GM23338 (cell line): Measurements from ENCODE around the gene C11orf24. TPM values are rescaled to one million over a fixed set of nuclear protein-coding genes. Genes with fewer than 3 reads are reported as not detected.

Source experiments
- ATAC-seq: fragments of 200-7000 bp; cut with Tn5 transposase; 3 replicates; pipeline ENCODE4 v1.9.1; 2020
- DNase-seq: peaks from one replicate; pipeline ENCODE4 v3.0.0-alpha.2; 2015; ENCODE audit warnings: low spot score
- H2AFZ ChIP-seq: fragments of 200-600 bp; sonication (generic); 2 replicates; pipeline ENCODE4 v1.8.0; 2016; ENCODE audit warnings: antibody characterized with exemption, mild to moderate bottlenecking, moderate library complexity
- H3F3A ChIP-seq: fragments of 200-600 bp; sonication (generic); replicated peaks from 2 replicates; pipeline ENCODE4 v1.8.0; 2017; ENCODE audit warnings: antibody characterized with exemption, mixed run types, low read depth
- H3K27ac ChIP-seq: fragments of 200-600 bp; sonication (generic); 2 replicates; pipeline ENCODE4 v1.6.1; 2016; ENCODE audit warnings: low read depth
- H3K27me3 ChIP-seq: fragments of 200-600 bp; sonication (generic); 2 replicates; pipeline ENCODE4 v1.8.0; 2016; ENCODE audit warnings: mild to moderate bottlenecking, mixed run types, moderate library complexity; ENCODE audit not compliant: insufficient read depth
- H3K36me3 ChIP-seq: fragments of 200-600 bp; sonication (generic); 2 replicates; pipeline ENCODE4 v1.8.0; 2016; ENCODE audit warnings: mild to moderate bottlenecking; ENCODE audit not compliant: insufficient read depth
- H3K4me1 ChIP-seq: fragments of 200-600 bp; sonication (generic); 2 replicates; pipeline ENCODE4 v1.8.0; 2016; ENCODE audit warnings: mild to moderate bottlenecking, moderate library complexity; ENCODE audit not compliant: insufficient read depth
- H3K4me2 ChIP-seq: fragments of 200-600 bp; sonication (generic); 2 replicates; pipeline ENCODE4 v1.7.1; 2017; ENCODE audit warnings: mixed run types
- H3K4me3 ChIP-seq: fragments of 200-600 bp; sonication (generic); 2 replicates; pipeline ENCODE4 v1.6.1; 2016; ENCODE audit warnings: mixed run types
- H3K79me2 ChIP-seq: fragments of 200-600 bp; sonication (generic); replicated peaks from 2 replicates; pipeline ENCODE4 v1.8.0; 2017; ENCODE audit warnings: mild to moderate bottlenecking; ENCODE audit not compliant: insufficient read depth
- H3K9me2 ChIP-seq: fragments of 200-600 bp; sonication (generic); 2 replicates; pipeline ENCODE4 v1.8.0; 2017; ENCODE audit not compliant: insufficient read depth
- H4K20me1 ChIP-seq: fragments of 200-600 bp; sonication (generic); replicated peaks from 2 replicates; pipeline ENCODE4 v1.8.0; 2017; ENCODE audit warnings: mild to moderate bottlenecking; ENCODE audit not compliant: insufficient read depth
- H3K27ac Mint-ChIP-seq: 2 replicates; pipeline ENCODE4 v1.8.0; 2020; ENCODE audit warnings: inconsistent platforms, mild to moderate bottlenecking, moderate library complexity, mixed read lengths
- H3K27me3 Mint-ChIP-seq: 3 replicates; pipeline ENCODE4 v1.8.0; 2022; ENCODE audit warnings: low read depth, mild to moderate bottlenecking, moderate library complexity, mixed read lengths, inconsistent platforms; ENCODE audit not compliant: insufficient read depth, poor library complexity
- H3K36me3 Mint-ChIP-seq: 3 replicates; pipeline ENCODE4 v1.8.0; 2021; ENCODE audit warnings: low read depth, mild to moderate bottlenecking, inconsistent platforms, moderate library complexity, mixed read lengths
- H3K4me1 Mint-ChIP-seq: 3 replicates; pipeline ENCODE4 v1.8.0; 2020; ENCODE audit warnings: mild to moderate bottlenecking, inconsistent platforms, mixed read lengths
- H3K4me3 Mint-ChIP-seq: 3 replicates; pipeline ENCODE4 v1.8.0; 2021; ENCODE audit warnings: moderate library complexity, mild to moderate bottlenecking, inconsistent platforms, mixed read lengths
- H3K9me3 Mint-ChIP-seq: 3 replicates; pipeline ENCODE4 v1.8.0; 2020; ENCODE audit warnings: moderate library complexity, mild to moderate bottlenecking, inconsistent platforms, mixed read lengths
- CTCF ChIP-seq, 2 experiments: fragments of 200-600 bp in 1 of 2; sonication (generic) in 1 of 2; conservative IDR thresholded peaks; 2 replicates each; pipeline versions ENCODE4 v1.5.1 to v1.6.1; 2016 to 2017; ENCODE audit warnings: antibody characterized with exemption in 2 of 2, low read depth in 2 of 2, mild to moderate bottlenecking in 2 of 2, moderate library complexity in 1 of 2
- ETS1 ChIP-seq: IDR thresholded peaks from 2 replicates; pipeline ENCODE4 v1.6.1; 2016; ENCODE audit warnings: antibody characterized with exemption
- EZH2 ChIP-seq: fragments of 200-600 bp; sonication (generic); IDR thresholded peaks from one replicate; pipeline ENCODE4 v1.8.0; 2017; ENCODE audit warnings: antibody characterized with exemption, mild to moderate bottlenecking, low read depth; ENCODE audit not compliant: unreplicated experiment
- JUNB ChIP-seq: IDR thresholded peaks from one replicate; pipeline ENCODE4 v1.6.1; 2016; ENCODE audit warnings: antibody characterized with exemption; ENCODE audit not compliant: unreplicated experiment
- NANOG ChIP-seq: IDR thresholded peaks from 2 replicates; pipeline ENCODE4 v1.6.1; 2016; ENCODE audit warnings: antibody characterized with exemption, borderline replicate concordance
- POLR2AphosphoS5 ChIP-seq: IDR thresholded peaks from 2 replicates; pipeline ENCODE4 v1.6.1; 2016; ENCODE audit warnings: antibody characterized with exemption, low read depth
- REST ChIP-seq: IDR thresholded peaks from one replicate; pipeline ENCODE4 v1.6.1; 2018; ENCODE audit warnings: antibody characterized with exemption; ENCODE audit not compliant: unreplicated experiment
- STAT1 ChIP-seq: IDR thresholded peaks from one replicate; pipeline ENCODE4 v1.6.1; 2016; ENCODE audit warnings: antibody characterized with exemption; ENCODE audit not compliant: unreplicated experiment
- ZNF114 ChIP-seq: fragments of 250-450 bp; sonication (Bioruptor Pico); IDR thresholded peaks from 2 replicates; pipeline ENCODE4 v1.5.0; 2020; ENCODE audit warnings: mild to moderate bottlenecking, moderate library complexity
- ZNF331 ChIP-seq: fragments of 250-450 bp; sonication (Bioruptor Pico); IDR thresholded peaks from 2 replicates; pipeline ENCODE4 v1.5.0; 2020; ENCODE audit warnings: low read depth, mild to moderate bottlenecking, moderate library complexity
- polyA plus RNA-seq: library from polyadenylated mRNA; unstranded; fragments of >200 nt; fragmentation: Nextera tagmentation; extraction: Ambion mirVana; gene quantifications from 2 replicates; pipeline ENCODE4 v1.2.1, GENCODE V29; 2016
- total RNA-seq: library from RNA; depleted of rRNA; stranded (reverse); fragments of >200 nt; shearing (Covaris generic); gene quantifications from 2 replicates; pipeline ENCODE4 v1.2.3, GENCODE V29; 2014

C11orf24 gene
- total and polyA plus RNA-seq, 2 experiments from 2014 or later: 49.8 to 57.5 TPM

GRCh38 chr11:68266936-68267880, 4.6 kb downstream of the C11orf24 start:
- Histone ChIP-seq H3K36me3 (peaks cover 9% of the 10 kb centered on the region; the same call in 1 of the 2 replicates), H3K27me3 (no peaks in the 10 kb centered on the region), H4K20me1 (no peaks in the 10 kb centered on the region; the same call in none of the 2 replicates), H3F3A (peaks cover 4% of the 10 kb centered on the region; the same call in 1 of the 2 replicates), H3K9me2 (no peaks in the 10 kb centered on the region), H3K79me2 (peaks cover 30% of the 10 kb centered on the region), H3K27ac (no peak overlapping the region), H3K4me1 (peaks cover 7% of the 10 kb centered on the region; the same call in 1 of the 2 replicates), H3K4me3 (no peak overlapping the region), H3K4me2 (no peak overlapping the region), H2AFZ (no peak overlapping the region)
- ATAC-seq: no peak
- H3K4me1 Mint-ChIP-seq: peaks cover 13% of the 10 kb centered on the region
- no peak overlapping the region for H3K27ac Mint-ChIP-seq
- peaks cover 5% of the 10 kb centered on the region for H3K27me3 Mint-ChIP-seq
- H3K36me3 Mint-ChIP-seq: peaks cover 51% of the 10 kb centered on the region
- H3K4me3 Mint-ChIP-seq: no peak overlapping the region
- DNase-seq: no peak
- H3K9me3 Mint-ChIP-seq: no peaks in the 10 kb centered on the region
- TF ChIP-seq ZNF114 (CRISPR knock-in tag) (no peak), ZNF331 (CRISPR knock-in tag) (no peak), POLR2AphosphoS5 (no peak), ETS1 (no peak), REST (no peak), STAT1 (no peak), JUNB (no peak), EZH2 (no peak)

- H3K9me2 ChIP-seq: no peaks in the 10 kb centered on the region
- H3K27ac ChIP-seq: no peak overlapping the region
- Mint-ChIP-seq H3K4me1 (peaks cover 13% of the 10 kb centered on the region), H3K36me3 (peaks cover 58% of the 10 kb centered on the region), H3K27ac (no peak overlapping the region), H3K4me3 (no peak overlapping the region), H3K27me3 (peaks cover 2% of the 10 kb centered on the region), H3K9me3 (no peaks in the 10 kb centered on the region)
- no peak overlapping the region for H3K4me3 ChIP-seq
- DNase-seq: no peak
- no peak overlapping the region for H2AFZ ChIP-seq
- 0 out of 2 replicates have a peak, but pooled peaks cover 2% of the 10 kb centered on the region for H3F3A ChIP-seq
- ATAC-seq: no peak
- H3K4me2 ChIP-seq: no peak overlapping the region
- peaks cover 30% of the 10 kb centered on the region for H3K79me2 ChIP-seq
- peaks cover 7% of the 10 kb centered on the region; the same call in 1 of the 2 replicates for H3K4me1 ChIP-seq
- H4K20me1 ChIP-seq: no peaks in the 10 kb centered on the region; the same call in none of the 2 replicates
- peaks cover 9% of the 10 kb centered on the region; the same call in 1 of the 2 replicates for H3K36me3 ChIP-seq
- H3K27me3 ChIP-seq: no peaks in the 10 kb centered on the region
- TF ChIP-seq ZNF114 (CRISPR knock-in tag) (no peak), EZH2 (no peak), CTCF (conservative IDR thresholded peaks at IDR 0.05; ENCODE audit: low read depth in 2 of 2) (no peak), NANOG (no peak)
Observed at GRCh38 chr11:68266121-68266891, 5.5 kb downstream of the C11orf24 start.
